ENCODE data around the gene SND1. TPM values are rescaled to one million over a fixed set of nuclear protein-coding genes. Genes with fewer than 3 reads are reported as not detected.

The SND1 gene
- total and polyA plus RNA-seq, 9 donors = 88.3 to 125 (median 97.7) TPM

DNA sequence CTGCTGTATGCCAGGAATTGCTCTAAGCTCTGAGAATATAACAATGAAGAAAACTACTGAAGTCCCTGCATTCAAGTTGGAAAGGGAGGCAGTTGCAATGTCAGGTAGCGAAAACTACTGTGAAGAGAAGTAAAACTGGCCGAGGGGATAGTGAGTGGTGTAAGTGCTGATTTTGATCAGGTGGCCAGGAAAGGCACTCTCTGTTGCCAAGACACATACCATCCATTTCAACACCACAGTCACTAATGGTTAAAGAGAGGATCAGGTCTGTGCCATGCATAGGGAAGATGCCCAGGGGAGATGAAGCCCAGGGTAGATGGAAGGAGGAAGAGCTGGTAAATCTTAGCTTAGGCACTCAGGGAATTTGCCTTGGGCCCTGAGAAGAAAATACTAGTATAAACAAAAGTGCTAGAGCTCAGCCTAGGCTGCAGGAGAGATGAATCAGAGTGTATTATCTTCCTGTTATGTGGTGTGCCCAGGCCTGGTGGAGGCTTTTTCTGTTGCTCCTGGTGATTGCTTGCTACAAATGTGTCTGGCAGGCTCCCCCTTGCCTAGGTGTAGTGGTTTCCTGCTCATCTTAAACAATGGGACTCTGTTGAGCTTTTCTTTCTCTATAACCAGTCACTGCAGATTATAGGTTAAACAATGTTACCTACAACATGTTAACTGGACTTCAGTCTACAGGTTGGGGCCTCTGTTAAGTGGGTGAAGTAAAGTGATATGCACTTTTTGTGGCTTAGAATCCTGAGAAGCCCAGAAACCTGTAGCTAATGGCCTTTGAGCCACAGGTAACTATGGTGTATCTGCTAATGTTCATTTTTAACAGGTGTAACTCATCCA lies 253.7 kb downstream of the SND1 start:
- WGBS (ENCODE audit: insufficient coverage) = no CpG with 5 or more reads among the region's 2 CpGs
- no peak overlapping the region for H3K4me3 ChIP-seq (ENCODE audit: low read length)
- DNase-seq = no peak
- no peak overlapping the region for H3K27ac ChIP-seq (ENCODE audit: low read length)
- peaks cover 3% of the 10 kb centered on the region for H3K4me1 ChIP-seq (ENCODE audit: control insufficient read depth, insufficient read depth, low read length)
- no peaks in the 10 kb centered on the region for H3K9me3 ChIP-seq (replicated peaks; ENCODE audit: control insufficient read depth, low read depth, low read length)
- H3K36me3 ChIP-seq (ENCODE audit: control insufficient read depth, insufficient read depth, low read length) = no peaks in the 10 kb centered on the region
- no peaks in the 10 kb centered on the region for H3K27me3 ChIP-seq (ENCODE audit: control insufficient read depth, insufficient read depth, low read length)

DNA sequence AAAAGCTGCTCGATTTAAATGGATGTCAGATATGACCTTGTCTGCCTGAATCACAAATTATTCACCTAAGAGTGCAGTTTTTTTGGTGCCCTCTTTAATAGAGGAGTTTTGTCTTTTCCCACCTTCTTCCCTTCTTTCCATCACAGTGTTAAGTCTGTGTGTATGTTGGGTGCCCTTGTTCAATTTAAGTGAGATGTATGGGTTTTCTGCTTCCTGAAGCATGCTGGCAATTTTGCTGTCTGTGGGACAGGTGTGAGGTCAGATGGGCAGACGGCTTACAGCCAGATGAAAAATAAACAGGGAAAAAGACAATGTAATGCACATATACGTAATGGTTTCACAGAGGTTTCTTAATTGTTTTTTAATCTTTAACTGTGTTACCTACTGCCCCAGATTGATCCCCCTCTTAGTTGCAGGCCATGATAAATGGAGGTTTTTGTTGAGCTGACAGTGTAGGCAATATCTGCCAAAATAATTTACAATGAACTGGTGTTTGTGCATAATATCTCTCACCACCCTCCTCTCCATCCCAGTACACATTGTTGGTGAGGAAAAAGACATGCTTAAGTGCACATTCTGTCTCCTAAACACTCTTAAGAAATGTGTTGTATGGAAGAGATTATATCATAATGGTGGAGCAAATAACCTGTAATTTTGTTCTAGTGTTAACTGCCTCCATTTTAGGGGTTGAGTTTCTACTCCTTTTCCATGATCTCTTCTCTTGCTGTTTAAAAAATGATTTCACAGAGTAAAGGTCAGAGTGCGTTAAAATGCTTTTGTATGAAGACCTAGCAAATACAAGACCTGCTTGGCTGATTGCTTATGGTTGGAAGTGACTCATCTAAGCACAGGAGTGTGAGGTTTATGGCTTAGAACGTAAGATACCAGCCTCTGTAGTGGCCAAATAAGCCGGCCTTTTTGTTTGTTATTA lies 255.4 kb downstream of the SND1 start:
- no peak overlapping the region for H3K27ac ChIP-seq (ENCODE audit: low read length)
- no peak for DNase-seq
- H3K4me1 ChIP-seq (ENCODE audit: control insufficient read depth, insufficient read depth, low read length) = no peaks in the 10 kb centered on the region
- 100% methylated on average over 1 of the region's 6 CpGs for WGBS (ENCODE audit: insufficient coverage)
- no peaks in the 10 kb centered on the region for H3K9me3 ChIP-seq (replicated peaks; ENCODE audit: control insufficient read depth, low read depth, low read length)
- H3K36me3 ChIP-seq (ENCODE audit: control insufficient read depth, insufficient read depth, low read length) = no peaks in the 10 kb centered on the region
- no peak overlapping the region for H3K4me3 ChIP-seq (ENCODE audit: low read length)
- no peaks in the 10 kb centered on the region for H3K27me3 ChIP-seq (ENCODE audit: control insufficient read depth, insufficient read depth, low read length)

DNA sequence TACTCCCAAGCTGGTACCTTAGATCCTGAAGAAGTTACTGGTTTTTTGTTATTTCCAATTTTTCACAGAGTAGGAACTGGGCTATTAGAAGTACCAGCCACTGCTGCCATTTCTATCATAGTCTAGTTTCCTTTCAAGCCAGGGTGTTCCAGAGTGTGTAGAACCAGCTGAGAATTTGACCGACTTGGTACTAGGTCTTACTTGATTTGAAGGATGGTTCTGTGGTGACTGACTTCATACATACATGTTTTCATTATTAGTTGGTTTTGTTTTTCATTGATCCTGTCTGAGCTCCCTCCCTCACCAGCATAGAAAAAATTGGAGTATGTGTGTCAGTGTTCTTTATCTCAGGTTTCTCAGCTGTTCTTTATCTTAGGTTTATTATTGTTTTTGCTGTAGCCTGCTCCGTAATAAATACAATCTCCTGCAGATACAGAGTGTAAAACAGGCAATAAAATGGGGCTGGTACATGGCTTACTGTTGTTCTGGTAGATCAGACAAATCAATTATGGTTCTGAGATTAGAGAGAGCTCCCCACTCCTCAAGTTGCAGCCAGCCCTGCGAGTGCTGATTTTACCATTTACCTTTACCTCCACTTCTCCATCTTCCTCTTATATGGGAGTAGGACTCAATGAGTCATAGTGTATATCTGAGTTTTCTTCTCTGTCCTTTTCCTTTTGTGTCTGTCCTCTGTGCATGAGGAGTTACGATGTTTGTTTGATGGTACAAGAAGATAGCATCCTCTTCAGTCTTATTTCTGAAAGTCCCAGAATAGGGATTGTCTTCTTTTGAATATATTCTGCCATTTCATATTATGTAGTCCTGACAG lies 256.6 kb downstream of the SND1 start:
- Histone ChIP-seq H3K27ac (ENCODE audit: low read length) (no peak overlapping the region), H3K27me3 (ENCODE audit: control insufficient read depth, insufficient read depth, low read length) (no peaks in the 10 kb centered on the region), H3K9me3 (replicated peaks; ENCODE audit: control insufficient read depth, low read depth, low read length) (no peaks in the 10 kb centered on the region), H3K36me3 (ENCODE audit: control insufficient read depth, insufficient read depth, low read length) (no peaks in the 10 kb centered on the region), H3K4me1 (ENCODE audit: control insufficient read depth, insufficient read depth, low read length) (no peaks in the 10 kb centered on the region), H3K4me3 (ENCODE audit: low read length) (no peak overlapping the region)
- WGBS (ENCODE audit: insufficient coverage) = no CpG with 5 or more reads among the region's 4 CpGs
- DNase-seq = no peak

DNA sequence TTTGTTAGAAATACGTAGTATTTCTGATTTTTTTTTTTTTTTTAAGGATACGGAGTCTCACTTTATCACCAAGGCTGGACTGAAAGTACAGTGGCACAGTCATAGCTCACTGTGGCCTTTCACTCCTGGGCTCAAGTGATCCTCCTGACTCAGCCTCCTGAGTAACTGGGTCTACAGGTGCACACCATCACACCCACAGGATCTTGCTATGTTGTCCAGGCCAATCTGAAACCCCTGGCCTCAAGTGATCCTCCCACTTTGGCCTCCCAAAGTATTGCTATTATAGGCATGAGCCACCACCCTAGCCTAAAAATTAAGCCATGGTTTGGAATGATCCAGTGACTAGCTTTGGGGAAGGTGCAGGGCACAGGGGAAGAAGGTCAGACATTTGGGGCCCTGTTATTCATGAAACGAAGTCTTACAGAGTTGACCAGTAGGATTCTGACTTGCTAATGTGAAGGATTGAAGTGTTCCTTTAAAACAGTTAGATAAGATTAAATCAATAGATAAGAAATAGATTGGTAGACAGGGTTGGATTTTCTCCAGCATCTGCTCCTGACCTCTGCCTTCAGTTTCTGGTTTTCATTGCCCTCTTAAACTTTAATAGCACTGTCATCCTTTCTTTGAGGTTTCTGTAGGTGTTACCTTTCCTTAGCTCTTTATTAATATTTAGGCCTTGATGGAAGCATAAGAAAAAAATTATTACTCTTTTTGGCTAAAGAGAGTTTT lies 257.6 kb downstream of the SND1 start:
- no peaks in the 10 kb centered on the region for H3K9me3 ChIP-seq (replicated peaks; ENCODE audit: control insufficient read depth, low read depth, low read length)
- no peaks in the 10 kb centered on the region for H3K27me3 ChIP-seq (ENCODE audit: control insufficient read depth, insufficient read depth, low read length)
- no peaks in the 10 kb centered on the region for H3K36me3 ChIP-seq (ENCODE audit: control insufficient read depth, insufficient read depth, low read length)
- DNase-seq = no peak
- no peak overlapping the region for H3K4me3 ChIP-seq (ENCODE audit: low read length)
- H3K27ac ChIP-seq (ENCODE audit: low read length) = no peak overlapping the region
- H3K4me1 ChIP-seq (ENCODE audit: control insufficient read depth, insufficient read depth, low read length) = no peaks in the 10 kb centered on the region
- 100% methylated on average over 2 of the region's 3 CpGs for WGBS (ENCODE audit: insufficient coverage)

DNA sequence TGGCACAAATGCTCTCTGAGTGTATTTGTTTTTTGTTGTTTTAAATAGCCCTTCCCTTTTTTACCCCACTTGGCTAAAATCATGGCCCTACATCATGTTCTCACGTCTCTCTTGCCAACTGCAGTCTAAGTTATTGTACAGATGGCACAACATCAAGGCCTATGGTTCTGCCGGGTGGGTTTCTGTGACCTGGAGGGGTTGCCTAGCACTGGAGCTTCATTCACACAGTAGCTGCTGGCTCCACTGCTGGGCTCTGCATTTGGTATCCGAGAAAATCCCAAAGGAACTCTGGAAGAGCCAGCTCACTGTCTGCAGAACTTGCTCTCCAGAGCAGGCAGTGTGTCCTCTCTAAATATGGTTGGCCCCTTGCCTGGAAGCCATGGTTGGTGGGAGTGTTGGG lies 258.7 kb downstream of the SND1 start:
- H3K27me3 ChIP-seq (ENCODE audit: control insufficient read depth, insufficient read depth, low read length) = no peaks in the 10 kb centered on the region
- H3K4me3 ChIP-seq (ENCODE audit: low read length) = no peak overlapping the region
- H3K9me3 ChIP-seq (replicated peaks; ENCODE audit: control insufficient read depth, low read depth, low read length) = no peaks in the 10 kb centered on the region
- peak; percentile 23 for DNase-seq
- 65% methylated on average over 2 of the region's 3 CpGs for WGBS (ENCODE audit: insufficient coverage)
- H3K27ac ChIP-seq (ENCODE audit: low read length) = no peak overlapping the region
- H3K36me3 ChIP-seq (ENCODE audit: control insufficient read depth, insufficient read depth, low read length) = no peaks in the 10 kb centered on the region
- H3K4me1 ChIP-seq (ENCODE audit: control insufficient read depth, insufficient read depth, low read length) = no peaks in the 10 kb centered on the region

DNA sequence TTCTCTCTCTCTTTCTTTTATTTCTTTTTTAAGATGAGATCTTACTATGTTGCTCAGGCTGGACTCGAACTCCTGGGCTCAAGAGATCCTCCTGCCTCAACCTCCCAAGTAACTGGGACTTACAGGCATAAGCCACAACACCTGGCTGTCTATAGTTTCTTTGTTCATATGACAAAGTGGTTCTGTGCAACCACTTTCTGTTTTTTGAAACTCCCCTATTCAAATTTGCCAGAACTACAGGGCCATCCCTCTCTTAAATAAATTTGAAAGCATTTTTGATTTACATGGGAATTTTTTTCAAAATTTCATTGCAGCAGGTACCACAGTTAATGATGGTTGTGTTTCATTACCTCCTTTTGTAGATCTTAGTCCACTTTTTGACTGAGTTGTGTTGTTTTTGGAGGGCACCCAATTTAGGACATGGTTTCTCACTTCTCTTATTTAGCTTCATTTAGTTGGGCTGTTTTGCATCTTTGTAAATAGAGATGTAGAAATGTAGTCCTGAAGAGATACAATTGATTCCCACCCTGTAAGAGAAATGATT lies 260.0 kb downstream of the SND1 start:
- no peak for DNase-seq
- Histone ChIP-seq H3K4me3 (ENCODE audit: low read length) (no peak overlapping the region), H3K27ac (ENCODE audit: low read length) (no peak overlapping the region), H3K36me3 (ENCODE audit: control insufficient read depth, insufficient read depth, low read length) (no peaks in the 10 kb centered on the region), H3K9me3 (replicated peaks; ENCODE audit: control insufficient read depth, low read depth, low read length) (no peaks in the 10 kb centered on the region), H3K27me3 (ENCODE audit: control insufficient read depth, insufficient read depth, low read length) (no peaks in the 10 kb centered on the region), H3K4me1 (ENCODE audit: control insufficient read depth, insufficient read depth, low read length) (no peaks in the 10 kb centered on the region)
- no CpG with 5 or more reads among the region's 1 CpG for WGBS (ENCODE audit: insufficient coverage)

DNA sequence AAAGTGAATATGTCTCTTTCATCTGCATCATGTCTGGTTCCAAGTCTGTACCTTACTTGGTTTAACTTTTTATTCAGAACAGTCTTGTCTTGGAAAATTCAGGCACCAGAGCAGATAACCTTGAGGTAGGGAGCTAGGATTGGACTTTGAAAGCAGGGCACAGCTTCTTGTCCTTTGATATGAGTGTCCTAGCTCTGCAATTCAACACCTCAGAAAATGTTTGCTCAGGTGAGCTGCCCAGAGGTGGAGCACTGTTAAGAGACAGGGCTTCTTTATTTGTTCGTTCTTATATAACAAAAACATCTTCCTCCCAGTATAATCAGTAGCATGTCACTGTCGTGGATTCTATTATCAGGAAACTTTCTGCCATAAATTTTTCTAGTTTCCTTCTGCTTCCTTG lies 260.9 kb downstream of the SND1 start:
- DNase-seq = no peak
- no peaks in the 10 kb centered on the region for H3K4me1 ChIP-seq (ENCODE audit: control insufficient read depth, insufficient read depth, low read length)
- H3K9me3 ChIP-seq (replicated peaks; ENCODE audit: control insufficient read depth, low read depth, low read length) = no peaks in the 10 kb centered on the region
- no peaks in the 10 kb centered on the region for H3K27me3 ChIP-seq (ENCODE audit: control insufficient read depth, insufficient read depth, low read length)
- no peak overlapping the region for H3K27ac ChIP-seq (ENCODE audit: low read length)
- WGBS (ENCODE audit: insufficient coverage) = 33% methylated on average over 1 of the region's 2 CpGs
- no peak overlapping the region for H3K4me3 ChIP-seq (ENCODE audit: low read length)
- H3K36me3 ChIP-seq (ENCODE audit: control insufficient read depth, insufficient read depth, low read length) = no peaks in the 10 kb centered on the region

GRCh38 chr7:127913686-127914085 lies 261.7 kb downstream of the SND1 start:
- no peaks in the 10 kb centered on the region for H3K36me3 ChIP-seq (ENCODE audit: control insufficient read depth, insufficient read depth, low read length)
- H3K27ac ChIP-seq (ENCODE audit: low read length) = no peak overlapping the region
- H3K4me3 ChIP-seq (ENCODE audit: low read length) = no peak overlapping the region
- no CpG with 5 or more reads among the region's 2 CpGs for WGBS (ENCODE audit: insufficient coverage)
- H3K9me3 ChIP-seq (replicated peaks; ENCODE audit: control insufficient read depth, low read depth, low read length) = no peaks in the 10 kb centered on the region
- peak; percentile 27 for DNase-seq
- H3K27me3 ChIP-seq (ENCODE audit: control insufficient read depth, insufficient read depth, low read length) = no peaks in the 10 kb centered on the region
- no peaks in the 10 kb centered on the region for H3K4me1 ChIP-seq (ENCODE audit: control insufficient read depth, insufficient read depth, low read length)

- Histone ChIP-seq H3K4me3 (ENCODE audit: low read length) (no peak overlapping the region), H3K36me3 (ENCODE audit: control insufficient read depth, insufficient read depth, low read length) (no peaks in the 10 kb centered on the region), H3K27me3 (ENCODE audit: control insufficient read depth, insufficient read depth, low read length) (no peaks in the 10 kb centered on the region), H3K27ac (ENCODE audit: low read length) (no peak overlapping the region), H3K9me3 (replicated peaks; ENCODE audit: control insufficient read depth, low read depth, low read length) (no peaks in the 10 kb centered on the region), H3K4me1 (ENCODE audit: control insufficient read depth, insufficient read depth, low read length) (no peaks in the 10 kb centered on the region)
- DNase-seq = no peak
- 97% methylated on average over 3 of the region's 6 CpGs for WGBS (ENCODE audit: insufficient coverage)
Observed at GRCh38 chr7:127914693-127915092, 262.7 kb downstream of the SND1 start.

All from muscle of leg (tissue), 11 donors.